ENCODE data around the gene CLK4.

GRCh38 chr5:178661836-178662540 lies 35.1 kb upstream of the CLK4 start:
- no peak for TF ChIP-seq CTCF (IDR thresholded peaks at IDR 0.05 in 4 of 5, conservative IDR thresholded peaks at IDR 0.05 in 1 of 5)
- TF ChIP-seq POLR2A (IDR thresholded peaks at IDR 0.05) = no peak

Measured in gastrocnemius medialis (tissue), 4 donors.